GM13977 (cell line): ENCODE data around the gene DDX27.

Experiments
- DNase-seq: peaks from one replicate; pipeline ENCODE4 v3.0.0; 2012; ENCODE audit warnings: low spot score
- CTCF ChIP-seq: IDR thresholded peaks from 2 replicates; pipeline ENCODE4 v1.5.1; 2012; ENCODE audit warnings: mild to moderate bottlenecking, control low read depth; ENCODE audit not compliant: insufficient read depth; ENCODE audit errors: extremely low read depth, missing control alignments
- in situ Hi-C: fragments of 300-500 bp; cut with MboI; formaldehyde crosslinking; loops from one replicate; pipeline ENCODE4 v1.12.0; 2022; ENCODE audit warnings: low sequenced_read_pairs, low pct_unique_long_range_greater_than_20kb, mixed read lengths, inconsistent platforms; ENCODE audit not compliant: unreplicated experiment

Gene DDX27

GRCh38 chr20:49256261-49256660, 37.0 kb downstream of the DDX27 start:
- in situ Hi-C loops = no loop called here
- TF ChIP-seq CTCF = no peak
- no peak for DNase-seq

GRCh38 chr20:49259284-49259683, 40.1 kb downstream of the DDX27 start:
- no peak for TF ChIP-seq CTCF
- DNase-seq = no peak
- in situ Hi-C loops = no loop called here

- no peak for TF ChIP-seq CTCF
- no peak for DNase-seq
- in situ Hi-C loops = no loop called here
Observed at GRCh38 chr20:49259799-49260198, 40.6 kb downstream of the DDX27 start.

GRCh38 chr20:49260218-49260617, 41.0 kb downstream of the DDX27 start:
- no peak for TF ChIP-seq CTCF
- in situ Hi-C loops = no loop called here
- DNase-seq = no peak

- in situ Hi-C loops = no loop called here
- no peak for TF ChIP-seq CTCF
- DNase-seq = no peak
Observed at GRCh38 chr20:49261173-49261572, 42.0 kb downstream of the DDX27 start.

- in situ Hi-C loops = no loop called here
- no peak for TF ChIP-seq CTCF
- DNase-seq = no peak
Observed at GRCh38 chr20:49262444-49262843, 43.2 kb downstream of the DDX27 start.

GRCh38 chr20:49267327-49267726, 48.1 kb downstream of the DDX27 start:
- no peak for DNase-seq
- TF ChIP-seq CTCF = no peak
- in situ Hi-C loops = no loop called here
